ENCODE measurements around the gene ISYNA1.

The ISYNA1 gene

GRCh38 chr19:18450021-18450930 is 12.3 kb upstream of the ISYNA1 start:
- DNase-seq (ENCODE audit: insufficient read length, low spot score): no peak
- TF ChIP-seq CTCF (IDR thresholded peaks at IDR 0.05; ENCODE audit: insufficient read depth, missing control alignments): no peak
- FAIRE-seq: no peak

- FAIRE-seq (no peak), DNase-seq (ENCODE audit: insufficient read length, low spot score) (no peak)
- TF ChIP-seq CTCF (IDR thresholded peaks at IDR 0.05; ENCODE audit: insufficient read depth, missing control alignments): no peak
Observed at GRCh38 chr19:18449552-18449951, 11.6 kb upstream of the ISYNA1 start.

GRCh38 chr19:18446811-18447359 is 9.0 kb upstream of the ISYNA1 start:
- no peak for DNase-seq (ENCODE audit: insufficient read length, low spot score)
- no peak for TF ChIP-seq CTCF (IDR thresholded peaks at IDR 0.05; ENCODE audit: insufficient read depth, missing control alignments)
- FAIRE-seq: no peak

GRCh38 chr19:18446145-18446810 is 8.3 kb upstream of the ISYNA1 start:
- TF ChIP-seq CTCF (IDR thresholded peaks at IDR 0.05; ENCODE audit: insufficient read depth, missing control alignments): no peak
- FAIRE-seq (no peak), DNase-seq (ENCODE audit: insufficient read length, low spot score) (no peak)

GRCh38 chr19:18445262-18445948 is 7.5 kb upstream of the ISYNA1 start:
- DNase-seq (ENCODE audit: insufficient read length, low spot score) (no peak), FAIRE-seq (no peak)
- TF ChIP-seq CTCF (IDR thresholded peaks at IDR 0.05; ENCODE audit: insufficient read depth, missing control alignments): no peak

GRCh38 chr19:18444513-18444912 is 6.6 kb upstream of the ISYNA1 start:
- TF ChIP-seq CTCF (IDR thresholded peaks at IDR 0.05; ENCODE audit: insufficient read depth, missing control alignments): no peak
- no peak for DNase-seq (ENCODE audit: insufficient read length, low spot score)
- no peak for FAIRE-seq
